HFFc6 (cell line): ENCODE results near the gene AGXT. TPM values are rescaled to one million over a fixed set of nuclear protein-coding genes. Genes with fewer than 3 reads are reported as not detected.
A peak's percentile ranks its signal among the peaks of the same experiment; 100 is the strongest.

Experiments used
- DNase-seq: peaks from one replicate; pipeline ENCODE4 v3.0.0-alpha.2; 2018
- H3K27ac Mint-ChIP-seq: 2 replicates; pipeline ENCODE4 v1.8.0; 2020; ENCODE audit warnings: mild to moderate bottlenecking, mixed read lengths
- H3K27me3 Mint-ChIP-seq: 2 replicates; pipeline ENCODE4 v1.8.0; 2021; ENCODE audit warnings: mild to moderate bottlenecking, moderate library complexity, mixed read lengths; ENCODE audit not compliant: insufficient read depth
- H3K36me3 Mint-ChIP-seq: 2 replicates; pipeline ENCODE4 v1.8.0; 2021; ENCODE audit warnings: low read depth, mixed read lengths
- H3K4me1 Mint-ChIP-seq: 2 replicates; pipeline ENCODE4 v1.8.0; 2020; ENCODE audit warnings: low read depth, mixed read lengths
- H3K4me3 Mint-ChIP-seq: 2 replicates; pipeline ENCODE4 v1.8.0; 2020; ENCODE audit warnings: mild to moderate bottlenecking, moderate library complexity, mixed read lengths
- H3K9me3 Mint-ChIP-seq: 2 replicates; pipeline ENCODE4 v1.8.0; 2020; ENCODE audit warnings: mild to moderate bottlenecking, mixed read lengths
- total RNA-seq, 6 experiments: library from RNA; stranded (reverse); fragmentation: NEBNext Ultra II Directional; extraction: Animal tissue kit (Norgen Biotek cat#: 25700); gene quantifications; 2 replicates in 1 of 6; 3 replicates in 5 of 6; pipeline ENCODE4 v1.2.3, GENCODE V29; 2021
- TF ChIP-seq, protein P1 (sequence below): fragments of 200-600 bp; sonication (generic); IDR thresholded peaks from 2 replicates; pipeline ENCODE4 v1.5.0; 2021; ENCODE audit warnings: antibody characterized with exemption, mild to moderate bottlenecking

The AGXT gene
- total RNA-seq, 6 experiments from 2014 or later = not detected

DNA sequence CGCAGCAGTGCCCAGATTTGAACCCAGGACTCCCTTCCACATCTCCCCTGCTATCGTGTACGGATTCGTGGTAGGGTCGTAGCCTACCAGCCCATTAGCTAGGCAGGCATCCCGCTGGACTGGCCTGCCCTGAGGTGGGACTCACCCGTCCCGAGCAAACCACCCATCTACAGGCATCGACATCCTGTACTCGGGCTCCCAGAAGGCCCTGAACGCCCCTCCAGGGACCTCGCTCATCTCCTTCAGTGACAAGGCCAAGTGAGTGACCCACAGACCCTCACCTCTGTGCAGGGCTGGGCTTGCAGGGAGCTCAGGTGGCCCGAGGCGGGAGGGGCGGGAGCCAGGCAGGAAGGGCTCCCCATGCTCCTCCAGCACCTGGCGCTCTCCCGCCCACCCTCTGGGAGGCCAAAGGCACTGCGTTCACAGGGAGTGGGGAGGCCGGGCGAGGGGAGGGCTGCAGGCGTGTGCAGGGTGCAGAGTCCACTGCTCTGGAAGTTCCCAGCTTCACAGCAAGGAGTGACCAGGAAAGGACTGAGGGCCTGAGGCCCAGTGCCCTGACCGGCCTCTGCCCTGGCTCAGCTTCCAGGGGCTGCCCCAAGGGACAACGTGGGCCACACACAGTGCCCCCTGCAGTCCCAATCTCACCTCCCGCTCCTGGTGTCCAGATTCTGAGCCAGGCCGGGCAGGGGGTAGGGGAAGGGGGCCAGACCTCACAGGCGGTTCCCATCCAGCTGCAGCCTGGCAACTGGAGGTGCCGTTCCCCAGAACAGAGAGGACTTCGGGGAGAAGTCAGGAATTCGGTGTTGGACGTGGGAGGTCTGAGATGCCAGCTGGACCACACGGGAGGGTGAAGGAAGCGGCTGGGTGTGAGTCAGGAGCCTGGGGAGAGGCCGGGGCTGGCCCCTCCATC, 5.4 kb downstream of the AGXT start:
- no peaks in the 10 kb centered on the region for H3K4me1 Mint-ChIP-seq
- H3K27ac Mint-ChIP-seq = no peak overlapping the region
- H3K27me3 Mint-ChIP-seq = peaks cover 15% of the 10 kb centered on the region
- no peak for DNase-seq
- H3K9me3 Mint-ChIP-seq = no peaks in the 10 kb centered on the region
- H3K36me3 Mint-ChIP-seq = no peaks in the 10 kb centered on the region
- TF ChIP-seq, protein P1, sequence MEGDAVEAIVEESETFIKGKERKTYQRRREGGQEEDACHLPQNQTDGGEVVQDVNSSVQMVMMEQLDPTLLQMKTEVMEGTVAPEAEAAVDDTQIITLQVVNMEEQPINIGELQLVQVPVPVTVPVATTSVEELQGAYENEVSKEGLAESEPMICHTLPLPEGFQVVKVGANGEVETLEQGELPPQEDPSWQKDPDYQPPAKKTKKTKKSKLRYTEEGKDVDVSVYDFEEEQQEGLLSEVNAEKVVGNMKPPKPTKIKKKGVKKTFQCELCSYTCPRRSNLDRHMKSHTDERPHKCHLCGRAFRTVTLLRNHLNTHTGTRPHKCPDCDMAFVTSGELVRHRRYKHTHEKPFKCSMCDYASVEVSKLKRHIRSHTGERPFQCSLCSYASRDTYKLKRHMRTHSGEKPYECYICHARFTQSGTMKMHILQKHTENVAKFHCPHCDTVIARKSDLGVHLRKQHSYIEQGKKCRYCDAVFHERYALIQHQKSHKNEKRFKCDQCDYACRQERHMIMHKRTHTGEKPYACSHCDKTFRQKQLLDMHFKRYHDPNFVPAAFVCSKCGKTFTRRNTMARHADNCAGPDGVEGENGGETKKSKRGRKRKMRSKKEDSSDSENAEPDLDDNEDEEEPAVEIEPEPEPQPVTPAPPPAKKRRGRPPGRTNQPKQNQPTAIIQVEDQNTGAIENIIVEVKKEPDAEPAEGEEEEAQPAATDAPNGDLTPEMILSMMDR = 0 out of 2 replicates have a peak, but pooled peaks have one; percentile 10
- no peak overlapping the region for H3K4me3 Mint-ChIP-seq

DNA sequence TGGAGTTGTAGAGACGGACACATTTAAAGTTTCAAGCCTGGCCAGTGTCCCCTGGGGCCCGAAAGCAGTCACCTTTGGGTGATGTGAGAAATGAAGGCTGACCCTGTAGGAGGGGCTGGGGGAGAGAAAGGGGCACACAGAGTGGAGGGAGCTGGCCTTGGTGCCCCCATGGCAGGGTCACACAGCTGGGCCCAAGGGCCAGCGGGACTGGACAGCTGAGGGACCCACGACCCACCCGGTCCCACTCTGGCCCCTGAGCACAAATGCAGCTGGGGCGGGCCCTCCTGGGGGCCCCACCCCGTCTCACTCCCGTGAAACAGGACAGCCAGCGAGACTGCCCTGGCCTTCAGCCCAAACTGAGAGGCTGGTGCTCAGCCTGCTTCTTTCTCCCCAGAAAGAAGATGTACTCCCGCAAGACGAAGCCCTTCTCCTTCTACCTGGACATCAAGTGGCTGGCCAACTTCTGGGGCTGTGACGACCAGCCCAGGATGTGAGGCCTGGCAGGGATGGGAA, 6.1 kb downstream of the AGXT start:
- TF ChIP-seq, protein P1 = no peak
- Mint-ChIP-seq H3K27me3 (peaks cover 13% of the 10 kb centered on the region), H3K4me3 (no peak overlapping the region), H3K36me3 (no peaks in the 10 kb centered on the region), H3K27ac (no peak overlapping the region), H3K4me1 (no peaks in the 10 kb centered on the region), H3K9me3 (no peaks in the 10 kb centered on the region)
- no peak for DNase-seq

DNA sequence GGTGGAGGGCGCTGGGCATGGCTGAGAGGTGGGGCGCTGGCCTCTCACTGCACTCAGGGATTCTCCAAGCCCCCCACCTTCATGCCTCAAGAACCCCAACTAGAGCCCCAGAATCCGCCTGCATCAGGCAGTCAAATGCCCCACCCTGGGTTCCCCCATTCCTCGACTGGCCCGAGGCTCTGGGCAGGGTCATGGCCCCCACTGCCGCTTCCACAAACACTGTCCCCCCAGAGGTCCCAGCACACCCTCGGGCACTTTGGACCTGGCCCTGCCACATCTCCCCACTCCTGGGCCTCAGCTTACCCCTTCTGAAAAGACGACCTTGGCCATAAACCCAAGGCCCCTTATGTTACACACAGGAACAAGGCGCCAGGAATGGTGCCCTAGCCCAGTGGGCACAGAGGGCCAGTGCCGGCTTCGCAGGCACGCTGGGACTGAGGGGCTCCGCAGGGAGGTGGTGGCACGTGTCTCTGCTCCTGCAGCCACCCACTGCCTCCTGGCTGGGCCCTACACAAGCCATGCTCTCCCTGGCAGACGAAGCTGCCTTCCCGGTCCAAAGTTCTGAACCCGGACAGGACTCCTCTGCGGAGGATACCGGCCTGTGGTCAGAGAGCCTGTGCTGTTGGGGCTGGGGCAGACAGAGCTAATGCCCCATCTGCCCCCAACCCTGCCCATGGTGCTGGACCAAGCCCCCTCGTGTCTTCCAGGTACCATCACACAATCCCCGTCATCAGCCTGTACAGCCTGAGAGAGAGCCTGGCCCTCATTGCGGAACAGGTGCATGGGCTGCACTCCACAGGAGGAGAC, 6.8 kb downstream of the AGXT start:
- H3K9me3 Mint-ChIP-seq = no peaks in the 10 kb centered on the region
- H3K27ac Mint-ChIP-seq = no peak overlapping the region
- TF ChIP-seq, protein P1 = no peak
- H3K4me1 Mint-ChIP-seq = no peaks in the 10 kb centered on the region
- H3K4me3 Mint-ChIP-seq = no peak overlapping the region
- DNase-seq = no peak
- no peaks in the 10 kb centered on the region for H3K36me3 Mint-ChIP-seq
- H3K27me3 Mint-ChIP-seq = peaks cover 11% of the 10 kb centered on the region

DNA sequence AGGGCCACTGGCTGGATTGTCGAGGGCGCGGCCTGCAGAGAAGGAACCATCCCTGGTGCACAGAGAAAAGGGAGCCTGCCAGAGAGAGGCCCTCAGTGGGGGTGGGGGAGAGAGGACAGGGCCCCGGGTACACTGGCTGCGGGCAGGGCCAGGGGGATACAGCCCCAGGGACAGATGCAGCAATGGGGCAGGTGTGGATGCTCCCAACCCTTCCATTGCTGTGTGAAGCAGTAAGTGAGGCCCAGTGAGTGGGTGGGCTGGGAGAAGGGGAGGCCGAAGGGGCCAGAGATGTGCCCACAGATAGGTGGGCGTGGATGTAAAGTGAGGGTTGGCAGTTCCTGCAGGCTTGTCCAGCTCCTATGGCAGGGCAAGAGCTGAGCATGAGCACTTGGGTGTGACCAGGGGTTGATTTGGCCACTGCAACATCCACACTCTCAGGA, 7.4 kb downstream of the AGXT start:
- no peak for DNase-seq
- Mint-ChIP-seq H3K9me3 (no peaks in the 10 kb centered on the region), H3K4me1 (no peaks in the 10 kb centered on the region), H3K27me3 (peaks cover 8% of the 10 kb centered on the region; the same call in 1 of the 2 replicates), H3K36me3 (no peaks in the 10 kb centered on the region), H3K4me3 (no peak overlapping the region), H3K27ac (no peak overlapping the region)
- TF ChIP-seq, protein P1 = no peak

- TF ChIP-seq, protein P1 = no peak
- Mint-ChIP-seq H3K9me3 (no peaks in the 10 kb centered on the region), H3K4me1 (no peaks in the 10 kb centered on the region), H3K4me3 (no peak overlapping the region), H3K27me3 (peaks cover 6% of the 10 kb centered on the region; the same call in 1 of the 2 replicates), H3K36me3 (no peaks in the 10 kb centered on the region), H3K27ac (no peak overlapping the region)
- no peak for DNase-seq
Measured at GRCh38 chr2:240876475-240877251, 8.0 kb downstream of the AGXT start.
